Tibial artery (tissue), 4 donors: ENCODE data around the gene ERBB4.

Experiments used
- DNase-seq, 2 donors: peaks; one replicate each; pipeline ENCODE4 v3.0.0-alpha.2; 2019
- H3K27ac ChIP-seq, 2 donors: fragments of 200-600 bp; sonication (generic) in 1 of 2; 1 replicate in 1 of 2; 2 replicates in 1 of 2; pipeline ENCODE4 v1.5.1; 2018 to 2019; ENCODE audit warnings: mild to moderate bottlenecking in 1 of 2
- H3K27me3 ChIP-seq, 2 donors: fragments of 200-600 bp; sonication (generic) in 1 of 2; one replicate each; pipeline versions ENCODE4 v1.5.1 to v1.6.0; 2016 to 2019
- H3K36me3 ChIP-seq, 3 donors: fragments of 200-600 bp; sonication (generic) in 2 of 3; one replicate each; pipeline ENCODE4 v1.5.1; 2016 to 2019; ENCODE audit warnings: mild to moderate bottlenecking in 2 of 3
- H3K4me1 ChIP-seq, 4 donors: fragments of 200-600 bp; sonication (generic) in 2 of 4; 1 replicate in 3 of 4; 2 replicates in 1 of 4; pipeline ENCODE4 v1.5.1; 2016 to 2019
- H3K4me3 ChIP-seq, 2 donors: fragments of 200-600 bp; sonication (generic) in 1 of 2; 1 replicate in 1 of 2; 2 replicates in 1 of 2; pipeline ENCODE4 v1.5.1; 2018 to 2019; ENCODE audit warnings: mild to moderate bottlenecking in 2 of 2
- H3K9me3 ChIP-seq, 3 donors: fragments of 200-600 bp; sonication (generic) in 1 of 3; one replicate each; pipeline ENCODE4 v1.5.1; 2016 to 2019
- CTCF ChIP-seq, 2 experiments: fragments of 200-600 bp in 1 of 2; fragments of 450-650 bp in 1 of 2; IDR thresholded peaks; one replicate each; pipeline ENCODE4 v1.5.1; 2017 to 2019; ENCODE audit warnings: antibody characterized with exemption in 2 of 2, mild to moderate bottlenecking in 1 of 2, moderate library complexity in 1 of 2
- intact Hi-C: fragments of 100-400 bp; cut with DNase I; formaldehyde crosslinking; loops from one replicate; pipeline ENCODE4 v1.15.0; 2023; ENCODE audit warnings: low total_unique reads

ERBB4 gene

GRCh38 chr2:211404098-211404497 is 1134.5 kb downstream of the ERBB4 start:
- Histone ChIP-seq H3K36me3 (no peaks in the 10 kb centered on the region), H3K27me3 (no peaks in the 10 kb centered on the region), H3K4me3 (no peak overlapping the region), H3K4me1 (no peaks in the 10 kb centered on the region), H3K27ac (no peak overlapping the region), H3K9me3 (no peaks in the 10 kb centered on the region)
- intact Hi-C loops, result no loop called here
- no peak for TF ChIP-seq CTCF (IDR thresholded peaks at IDR 0.05)
- no peak for DNase-seq

GRCh38 chr2:211401328-211401727 is 1137.3 kb downstream of the ERBB4 start:
- TF ChIP-seq CTCF (IDR thresholded peaks at IDR 0.05), result no peak
- Histone ChIP-seq H3K27me3 (no peaks in the 10 kb centered on the region), H3K4me3 (no peak overlapping the region), H3K27ac (no peak overlapping the region), H3K4me1 (no peaks in the 10 kb centered on the region), H3K36me3 (no peaks in the 10 kb centered on the region), H3K9me3 (no peaks in the 10 kb centered on the region)
- no peak for DNase-seq
- intact Hi-C loops, result no loop called here

GRCh38 chr2:211397764-211398163 is 1140.8 kb downstream of the ERBB4 start:
- Histone ChIP-seq H3K36me3 (no peaks in the 10 kb centered on the region), H3K9me3 (no peaks in the 10 kb centered on the region), H3K4me3 (no peak overlapping the region), H3K4me1 (no peaks in the 10 kb centered on the region), H3K27me3 (no peaks in the 10 kb centered on the region), H3K27ac (no peak overlapping the region)
- DNase-seq, result no peak
- intact Hi-C loops, result no loop called here
- no peak for TF ChIP-seq CTCF (IDR thresholded peaks at IDR 0.05)

GRCh38 chr2:211396815-211397214 is 1141.8 kb downstream of the ERBB4 start:
- no peak for DNase-seq
- Histone ChIP-seq H3K4me3 (no peak overlapping the region), H3K27ac (no peak overlapping the region), H3K36me3 (no peaks in the 10 kb centered on the region), H3K9me3 (no peaks in the 10 kb centered on the region), H3K27me3 (no peaks in the 10 kb centered on the region), H3K4me1 (no peaks in the 10 kb centered on the region)
- intact Hi-C loops, result no loop called here
- no peak for TF ChIP-seq CTCF (IDR thresholded peaks at IDR 0.05)

GRCh38 chr2:211391189-211391567 is 1147.4 kb downstream of the ERBB4 start:
- Histone ChIP-seq H3K27me3 (no peaks in the 10 kb centered on the region), H3K9me3 (no peaks in the 10 kb centered on the region), H3K4me1 (no peaks in the 10 kb centered on the region), H3K36me3 (peaks cover 0 to 6% (median 0%) of the 10 kb centered on the region in 3 donors), H3K4me3 (no peak overlapping the region), H3K27ac (no peak overlapping the region)
- intact Hi-C loops, result no loop called here
- DNase-seq, result no peak
- no peak for TF ChIP-seq CTCF (IDR thresholded peaks at IDR 0.05)

- Histone ChIP-seq H3K27ac (no peak overlapping the region), H3K27me3 (no peaks in the 10 kb centered on the region), H3K4me3 (no peak overlapping the region), H3K4me1 (no peaks in the 10 kb centered on the region), H3K9me3 (no peaks in the 10 kb centered on the region), H3K36me3 (peaks cover 0 to 6% (median 0%) of the 10 kb centered on the region in 3 donors)
- TF ChIP-seq CTCF (IDR thresholded peaks at IDR 0.05), result no peak
- intact Hi-C loops, result no loop called here
- no peak for DNase-seq
Measured at GRCh38 chr2:211390536-211391188, 1147.9 kb downstream of the ERBB4 start.
